Measurements from ENCODE around the gene GATM. TPM values are rescaled to one million over a fixed set of nuclear protein-coding genes. Genes with fewer than 3 reads are reported as not detected.

GATM gene
- total RNA-seq, 1 experiment from 2014 or later: 10.7 TPM

GRCh38 chr15:45417303-45417950 is 39.1 kb upstream of the GATM start:
- no peak overlapping the region for H3K56ac ChIP-seq (ENCODE audit: insufficient read length, low read depth, low read length)
- no peaks in the 10 kb centered on the region for H3K4me1 ChIP-seq (ENCODE audit: insufficient read depth, low read length)
- H3K27ac ChIP-seq (ENCODE audit: insufficient read length, low read depth, low read length): no peak overlapping the region
- H2BK5ac ChIP-seq (ENCODE audit: insufficient read length, low read length): no peak overlapping the region
- H3K79me2 ChIP-seq (ENCODE audit: insufficient read depth, low read length): no peaks in the 10 kb centered on the region
- no peak overlapping the region for H3K4ac ChIP-seq (ENCODE audit: low read depth, low read length)
- H2BK12ac ChIP-seq (ENCODE audit: insufficient read length, low read depth, low read length): no peak overlapping the region
- H3K36me3 Mint-ChIP-seq (ENCODE audit: insufficient read depth in 1 of 3, low read depth in 3 of 3): peaks cover 45 to 82% (median 76%) of the 10 kb centered on the region in 3 experiments; a peak in 6 of 7 replicates
- no peaks in the 10 kb centered on the region for H3K9me3 Mint-ChIP-seq
- H4K20me1 ChIP-seq (ENCODE audit: control insufficient read depth, insufficient read depth, insufficient read length): no peaks in the 10 kb centered on the region
- no peak overlapping the region for H2AK5ac ChIP-seq (ENCODE audit: insufficient read length, low read length)
- no peak overlapping the region for H4K8ac ChIP-seq (replicated peaks; ENCODE audit: insufficient read length, low read depth, low read length)
- H3K9ac ChIP-seq (ENCODE audit: extremely low read depth, insufficient read length, low read length): no peak overlapping the region
- no peaks in the 10 kb centered on the region for H3K4me1 Mint-ChIP-seq
- no peak for TF ChIP-seq CTCF (conservative IDR thresholded peaks at IDR 0.05)
- H3K23me2 ChIP-seq (ENCODE audit: insufficient read length, low read depth, low read length, poor library complexity, severe bottlenecking): no peaks in the 10 kb centered on the region
- H2BK20ac ChIP-seq (ENCODE audit: low read depth, low read length, poor library complexity, severe bottlenecking): no peak overlapping the region
- no peak overlapping the region for H3K14ac ChIP-seq (ENCODE audit: insufficient read depth, low read length)
- no peak overlapping the region for H4K91ac ChIP-seq (ENCODE audit: insufficient read length, low read depth, low read length)
- no peak overlapping the region for H3K4me2 ChIP-seq (ENCODE audit: insufficient read depth, insufficient read length, low read length)
- H3K4me3 Mint-ChIP-seq: no peak overlapping the region
- no peak overlapping the region for H3K23ac ChIP-seq (ENCODE audit: insufficient read length, low read depth, low read length)
- DNase-seq: no peak
- no peaks in the 10 kb centered on the region for H3K27me3 Mint-ChIP-seq (ENCODE audit: low read depth)
- H3T11ph ChIP-seq (ENCODE audit: low read length): no peak overlapping the region
- no peak overlapping the region for H2AFZ ChIP-seq (ENCODE audit: low read length)
- H2BK15ac ChIP-seq (ENCODE audit: low read depth, low read length): no peak overlapping the region
- no CpG with 5 or more reads among the region's 7 CpGs for WGBS (ENCODE audit: extremely low coverage, insufficient read length, low lambda C conversion rate)
- H4K5ac ChIP-seq (ENCODE audit: insufficient read length, low read depth, low read length): no peak overlapping the region
- H3K9me3 ChIP-seq (ENCODE audit: control insufficient read depth, low read depth, low read length): no peaks in the 10 kb centered on the region
- H3K27me3 ChIP-seq (ENCODE audit: insufficient read depth, low read length): no peaks in the 10 kb centered on the region
- H3K27ac Mint-ChIP-seq: no peak overlapping the region
- no peaks in the 10 kb centered on the region for H3K79me1 ChIP-seq (ENCODE audit: insufficient read depth, low read depth, low read length, poor library complexity, severe bottlenecking)
- no peak overlapping the region for H3K18ac ChIP-seq (ENCODE audit: insufficient read length, low read depth, low read length)
- no peak overlapping the region for H2BK120ac ChIP-seq (ENCODE audit: low read depth, low read length, poor library complexity, severe bottlenecking)

Measured in H9 (cell line).